ENCODE measurements around the gene KLRF2. TPM values are rescaled to one million over a fixed set of nuclear protein-coding genes. Genes with fewer than 3 reads are reported as not detected.

Gene KLRF2
- total RNA-seq, 2 donors from 2014 or later = not detected

DNA sequence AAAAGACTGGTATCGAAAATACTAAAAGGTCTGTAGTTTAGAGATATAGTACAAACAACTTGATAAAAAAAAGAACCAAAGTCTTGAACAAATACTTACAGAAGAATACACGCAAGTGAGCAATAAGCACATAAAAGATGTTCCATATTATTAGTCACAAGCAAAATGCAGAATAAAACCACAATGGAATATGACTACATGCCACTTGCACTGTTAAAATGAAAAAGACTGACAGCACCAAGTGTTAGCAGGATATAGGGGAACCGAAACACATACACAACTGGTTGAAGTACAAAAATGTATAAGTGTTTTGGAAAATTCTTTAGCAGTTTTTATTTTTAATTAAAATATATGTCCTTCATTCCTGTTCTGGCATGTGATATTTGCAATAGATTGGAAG is 47.3 kb downstream of the KLRF2 start:
- no peak for DNase-seq (ENCODE audit: low spot score)
- intact Hi-C loops (cut with DNase I) = no loop called here

DNA sequence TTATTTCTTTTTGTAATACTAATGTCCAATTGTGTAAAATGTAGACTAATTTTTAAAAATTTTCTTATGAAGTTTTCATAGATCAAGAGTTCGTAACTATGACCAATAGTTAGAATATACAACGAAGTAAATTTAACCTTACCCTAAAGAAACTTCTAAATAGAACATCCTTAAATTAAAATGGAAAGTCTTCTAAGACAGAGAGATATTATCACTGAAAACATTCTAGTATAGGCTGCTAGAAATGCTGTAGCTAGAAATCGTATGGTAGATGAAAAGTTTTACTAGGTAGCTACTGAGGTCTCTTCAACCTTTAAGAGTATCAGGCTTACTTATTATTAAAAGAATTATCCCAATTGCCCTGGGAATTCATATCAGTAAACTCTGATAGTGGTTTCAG is 50.0 kb downstream of the KLRF2 start:
- intact Hi-C loops (cut with DNase I) = no loop called here
- no peak for DNase-seq (ENCODE audit: low spot score)

DNA sequence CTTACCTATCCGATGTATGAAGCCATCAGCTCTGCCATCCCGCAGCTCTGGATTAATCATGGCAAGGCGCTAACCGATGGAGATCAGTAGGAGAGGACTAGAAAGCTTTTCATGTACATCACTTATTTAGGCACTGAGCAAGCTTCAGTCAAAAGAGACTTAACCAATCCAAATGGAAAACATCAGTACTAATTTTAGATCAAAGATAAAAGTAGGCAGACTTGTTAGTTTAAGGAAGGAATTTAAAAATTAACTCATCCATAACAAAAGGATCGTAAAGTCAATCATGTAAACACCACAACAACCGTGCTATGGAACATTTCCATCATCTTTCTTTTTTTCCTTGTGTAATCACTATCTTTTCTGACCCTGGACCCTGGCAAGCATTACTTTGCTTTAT is 51.0 kb downstream of the KLRF2 start, which contains the start of gene CLEC2A:
Gene CLEC2A (minus strand): TSS at position 101 of the 400 bp plus-strand sequence. CDS start 41 bp downstream, at position 60.
- intact Hi-C loops (cut with DNase I) = no loop called here
- no peak for DNase-seq (ENCODE audit: low spot score)

DNA sequence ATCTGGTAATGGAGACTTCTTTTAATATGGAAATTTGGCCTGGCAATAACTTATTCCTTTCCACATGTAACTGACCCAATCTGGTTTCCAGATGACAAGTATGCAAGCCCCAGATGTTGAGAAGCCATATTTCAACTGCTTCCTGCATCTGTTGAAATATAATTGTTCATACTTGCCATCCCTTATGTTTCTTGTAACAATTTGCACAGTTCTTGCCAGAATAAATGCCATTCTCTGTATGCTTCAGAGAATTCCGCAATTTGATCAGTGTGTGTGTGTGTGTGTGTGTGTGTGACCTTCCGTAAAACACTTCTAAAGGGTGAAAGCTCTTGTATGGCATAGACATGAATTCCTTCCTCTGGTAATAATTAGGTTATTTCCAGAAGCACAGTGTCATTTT is 52.7 kb downstream of the KLRF2 start:
- no peak for DNase-seq (ENCODE audit: low spot score)
- intact Hi-C loops (cut with DNase I) = no loop called here

DNA sequence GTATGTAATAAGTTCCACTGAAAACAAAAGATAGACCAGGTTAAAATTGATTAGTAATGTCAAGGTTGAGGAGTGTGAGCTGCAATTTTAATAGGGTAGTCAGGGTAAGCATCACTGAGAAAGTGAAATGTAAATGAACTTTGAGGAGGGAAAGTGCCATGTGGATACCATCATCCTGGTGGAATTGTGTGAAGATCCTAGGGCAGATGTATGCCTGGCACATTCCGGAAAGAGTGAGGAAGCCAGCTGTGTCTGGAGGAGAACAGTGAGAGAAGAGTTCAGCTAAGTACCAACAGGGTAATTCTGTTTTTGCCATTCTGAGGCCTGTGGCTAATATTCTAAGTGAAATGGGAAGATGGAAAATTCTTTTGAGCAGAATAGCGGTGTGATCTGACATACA is 53.7 kb downstream of the KLRF2 start:
- intact Hi-C loops (cut with DNase I) = no loop called here
- no peak for DNase-seq (ENCODE audit: low spot score)

DNA sequence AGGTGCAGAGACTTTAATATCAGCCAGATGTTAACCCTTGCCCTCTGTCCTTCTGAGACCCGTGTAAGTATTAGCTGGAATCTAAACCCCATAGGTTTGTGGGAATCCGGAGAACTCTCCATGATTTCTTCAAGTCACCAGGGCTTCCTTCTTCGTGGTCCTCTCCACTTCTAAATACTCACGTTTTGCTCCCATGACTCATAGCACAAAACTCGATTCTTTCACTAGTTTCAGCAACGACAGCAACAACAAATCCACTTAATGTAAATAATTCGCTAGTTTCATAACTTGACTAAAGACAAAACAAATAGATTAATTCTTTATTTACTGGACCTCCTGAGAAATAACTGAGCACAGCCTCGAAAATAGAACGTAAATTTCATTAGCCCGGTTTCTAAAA is 55.3 kb downstream of the KLRF2 start:
- intact Hi-C loops (cut with DNase I) = no loop called here
- DNase-seq (ENCODE audit: low spot score) = no peak

DNA sequence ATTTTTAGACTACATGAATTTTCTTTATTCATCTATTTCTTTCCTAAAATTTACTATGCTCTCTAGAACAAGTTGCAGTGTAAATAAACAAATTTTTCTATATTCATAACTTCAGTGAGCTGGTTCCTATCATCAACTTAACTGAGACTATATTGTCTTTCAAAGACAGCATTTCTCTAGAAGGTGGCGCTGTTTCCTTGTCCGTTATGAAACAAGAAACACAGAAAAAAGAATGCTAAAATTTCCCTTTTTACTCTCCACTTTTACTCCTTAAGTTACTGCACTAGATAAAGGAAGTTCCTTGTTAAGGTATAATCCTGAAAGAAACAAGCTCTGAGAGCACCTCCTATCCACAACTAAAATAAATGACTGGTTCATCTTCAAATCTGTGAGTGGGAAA is 59.1 kb downstream of the KLRF2 start:
- no peak for DNase-seq (ENCODE audit: low spot score)
- intact Hi-C loops (cut with DNase I) = no loop called here

DNA sequence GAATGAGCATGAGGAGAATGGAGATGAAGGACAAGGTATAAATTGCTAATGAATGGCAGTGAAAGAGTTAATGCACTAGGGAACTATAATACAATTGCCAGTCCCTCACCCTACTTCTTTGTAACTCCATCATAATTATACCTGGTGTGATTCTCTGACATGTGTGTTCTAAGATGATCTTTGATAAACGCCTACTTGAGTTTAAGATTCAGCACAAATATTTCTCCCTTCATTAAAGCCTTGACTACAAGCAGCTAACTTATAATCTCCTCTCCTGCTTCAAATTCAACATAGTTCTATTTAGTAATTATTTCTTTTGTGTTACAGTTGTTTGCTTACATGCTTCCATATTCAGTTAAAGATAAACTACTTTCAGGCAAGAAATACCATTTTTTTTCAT is 60.5 kb downstream of the KLRF2 start:
- no peak for DNase-seq (ENCODE audit: low spot score)
- intact Hi-C loops (cut with DNase I) = no loop called here

DNA sequence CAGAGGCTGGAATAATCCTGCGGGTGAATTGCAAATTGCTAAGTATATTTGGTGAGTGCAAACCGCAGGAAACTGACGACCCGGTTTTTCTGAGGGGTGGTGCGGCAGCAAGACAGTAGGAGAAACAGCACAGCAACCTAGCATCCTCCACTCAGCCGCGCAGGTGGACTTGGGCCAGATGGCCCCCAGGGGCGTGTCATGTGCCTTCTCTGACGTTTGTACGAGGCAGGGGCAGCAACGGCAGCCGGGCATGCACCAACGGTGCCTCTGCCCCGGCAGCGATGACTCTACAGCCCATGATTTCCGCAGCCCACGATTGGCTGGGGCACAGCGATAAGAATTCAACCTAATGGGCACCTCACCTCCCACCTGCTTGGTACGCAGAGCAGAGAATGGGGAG is 62.0 kb downstream of the KLRF2 start:
- DNase-seq (ENCODE audit: low spot score) = no peak
- intact Hi-C loops (cut with DNase I) = no loop called here

DNA sequence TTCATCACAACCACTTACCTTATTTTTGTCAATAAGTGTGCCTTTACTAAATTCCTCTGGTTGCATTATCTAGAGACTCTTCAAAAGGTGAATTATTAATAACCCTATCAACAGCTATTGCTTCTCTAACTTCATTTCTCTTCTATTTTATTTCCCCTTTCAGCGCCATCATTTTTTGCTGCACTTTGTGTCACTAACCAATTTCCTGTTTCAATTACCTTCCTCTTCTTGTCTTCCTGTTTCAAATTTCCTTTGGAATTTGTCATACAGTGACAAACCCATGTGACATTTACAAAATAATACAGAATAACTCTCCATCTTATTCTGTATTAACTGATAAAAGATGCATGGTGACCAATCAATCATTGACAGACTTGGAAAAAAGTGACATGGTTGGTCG is 63.1 kb downstream of the KLRF2 start:
- intact Hi-C loops (cut with DNase I) = no loop called here
- DNase-seq (ENCODE audit: low spot score) = no peak

Other genes with a start within 250 kb of the KLRF2 start
- gene CLEC2D, start 211.8 kb upstream of the KLRF2 start, total RNA-seq = 10 to 100 TPM in 1 of 2 donors, 1 to 10 TPM in 1; 7.8 to 12.6 TPM
- gene CLECL1, start 148.4 kb upstream of the KLRF2 start, total RNA-seq = 1 to 10 TPM in 1 of 2 donors, not detected in 1; 1.9 TPM
- gene CD69, start 120.6 kb upstream of the KLRF2 start, total RNA-seq = 1 to 10 TPM; 5.0 to 5.1 TPM
- gene KLRF1, start 54.0 kb upstream of the KLRF2 start, total RNA-seq = under 1 TPM; 0.33 to 0.88 TPM
- 10 to 100 TPM; 11.3 to 14.2 TPM for gene CLEC2B, start 12.1 kb upstream of the KLRF2 start, total RNA-seq
- gene CLEC2A, start 50.9 kb downstream of the KLRF2 start, total RNA-seq = not detected
- 1 to 10 TPM; 2.0 to 5.0 TPM for gene CLEC12A, start 89.9 kb downstream of the KLRF2 start, total RNA-seq
- gene CLEC1B, start 117.6 kb downstream of the KLRF2 start, total RNA-seq = not detected
- gene CLEC12B, start 129.1 kb downstream of the KLRF2 start, total RNA-seq = under 1 TPM in 1 of 2 donors, not detected in 1; 0.88 TPM
- not detected for gene CLEC9A, start 149.2 kb downstream of the KLRF2 start, total RNA-seq
- gene CLEC1A, start 217.5 kb downstream of the KLRF2 start, total RNA-seq = 1 to 10 TPM; 5.2 to 5.9 TPM
- 10 to 100 TPM; 19.4 to 29.2 TPM for gene CLEC7A, start 248.7 kb downstream of the KLRF2 start, total RNA-seq

All from posterior vena cava (tissue), 2 donors.